ENCODE data around the gene TCP11. TPM values are rescaled to one million over a fixed set of nuclear protein-coding genes. Genes with fewer than 3 reads are reported as not detected.

Gene TCP11
- total and polyA plus RNA-seq, 4 donors = 0.05 to 0.19 TPM; not detected in 2

- no peak overlapping the region for H3K9ac ChIP-seq (ENCODE audit: low read depth in 1 of 2, low read length in 2 of 2)
- H3K27ac ChIP-seq (ENCODE audit: low read depth in 1 of 2, low read length in 2 of 2) = no peak overlapping the region
- peaks cover 0 to 41% (median 11%) of the 10 kb centered on the region in 4 donors for H3K36me3 ChIP-seq (ENCODE audit: control insufficient read depth in 4 of 4, insufficient read depth in 3 of 4, low read depth in 1 of 4, low read length in 3 of 4)
- H3K4me3 ChIP-seq (ENCODE audit: low read depth in 1 of 3, low read length in 3 of 3) = no peak overlapping the region
- DNase-seq (ENCODE audit: low spot score) = no peak
- no peaks in the 10 kb centered on the region for H3K27me3 ChIP-seq (ENCODE audit: control insufficient read depth in 4 of 4, insufficient read depth in 4 of 4, low read length in 3 of 4)
- H3K9me3 ChIP-seq (ENCODE audit: control insufficient read depth in 4 of 4, low read length in 3 of 4) = no peaks in the 10 kb centered on the region
- 96% methylated on average over 2 of the region's 2 CpGs for WGBS
- no peaks in the 10 kb centered on the region for H3K4me1 ChIP-seq (ENCODE audit: control insufficient read depth in 4 of 4, insufficient read depth in 4 of 4, low read length in 3 of 4)
- TF ChIP-seq YY1 (IDR thresholded peaks at IDR 0.05) = no peak
- TF ChIP-seq, protein P1, sequence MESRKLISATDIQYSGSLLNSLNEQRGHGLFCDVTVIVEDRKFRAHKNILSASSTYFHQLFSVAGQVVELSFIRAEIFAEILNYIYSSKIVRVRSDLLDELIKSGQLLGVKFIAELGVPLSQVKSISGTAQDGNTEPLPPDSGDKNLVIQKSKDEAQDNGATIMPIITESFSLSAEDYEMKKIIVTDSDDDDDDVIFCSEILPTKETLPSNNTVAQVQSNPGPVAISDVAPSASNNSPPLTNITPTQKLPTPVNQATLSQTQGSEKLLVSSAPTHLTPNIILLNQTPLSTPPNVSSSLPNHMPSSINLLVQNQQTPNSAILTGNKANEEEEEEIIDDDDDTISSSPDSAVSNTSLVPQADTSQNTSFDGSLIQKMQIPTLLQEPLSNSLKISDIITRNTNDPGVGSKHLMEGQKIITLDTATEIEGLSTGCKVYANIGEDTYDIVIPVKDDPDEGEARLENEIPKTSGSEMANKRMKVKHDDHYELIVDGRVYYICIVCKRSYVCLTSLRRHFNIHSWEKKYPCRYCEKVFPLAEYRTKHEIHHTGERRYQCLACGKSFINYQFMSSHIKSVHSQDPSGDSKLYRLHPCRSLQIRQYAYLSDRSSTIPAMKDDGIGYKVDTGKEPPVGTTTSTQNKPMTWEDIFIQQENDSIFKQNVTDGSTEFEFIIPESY (IDR thresholded peaks at IDR 0.05) = no peak
- no peak for TF ChIP-seq SP1 (IDR thresholded peaks at IDR 0.05)
- no peak for TF ChIP-seq RXRA (IDR thresholded peaks at IDR 0.05)
- TF ChIP-seq HNF4A (conservative IDR thresholded peaks at IDR 0.05) = no peak
- no peak for TF ChIP-seq RAD21 (IDR thresholded peaks at IDR 0.05)
- TF ChIP-seq, protein P2, sequence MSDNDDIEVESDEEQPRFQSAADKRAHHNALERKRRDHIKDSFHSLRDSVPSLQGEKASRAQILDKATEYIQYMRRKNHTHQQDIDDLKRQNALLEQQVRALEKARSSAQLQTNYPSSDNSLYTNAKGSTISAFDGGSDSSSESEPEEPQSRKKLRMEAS (IDR thresholded peaks at IDR 0.05) = no peak
- no peak for TF ChIP-seq GABPA (IDR thresholded peaks at IDR 0.05 in 1 of 2, conservative IDR thresholded peaks at IDR 0.05 in 1 of 2)
- TF ChIP-seq TAF1 (conservative IDR thresholded peaks at IDR 0.05) = no peak
- no peak for TF ChIP-seq JUND (IDR thresholded peaks at IDR 0.05)
- no peak for TF ChIP-seq FOXA1 (IDR thresholded peaks at IDR 0.05)
- TF ChIP-seq, protein P3, sequence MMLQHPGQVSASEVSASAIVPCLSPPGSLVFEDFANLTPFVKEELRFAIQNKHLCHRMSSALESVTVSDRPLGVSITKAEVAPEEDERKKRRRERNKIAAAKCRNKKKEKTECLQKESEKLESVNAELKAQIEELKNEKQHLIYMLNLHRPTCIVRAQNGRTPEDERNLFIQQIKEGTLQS (IDR thresholded peaks at IDR 0.05) = no peak
- no peak for TF ChIP-seq FOXA2 (IDR thresholded peaks at IDR 0.05)
- TF ChIP-seq, protein P4, sequence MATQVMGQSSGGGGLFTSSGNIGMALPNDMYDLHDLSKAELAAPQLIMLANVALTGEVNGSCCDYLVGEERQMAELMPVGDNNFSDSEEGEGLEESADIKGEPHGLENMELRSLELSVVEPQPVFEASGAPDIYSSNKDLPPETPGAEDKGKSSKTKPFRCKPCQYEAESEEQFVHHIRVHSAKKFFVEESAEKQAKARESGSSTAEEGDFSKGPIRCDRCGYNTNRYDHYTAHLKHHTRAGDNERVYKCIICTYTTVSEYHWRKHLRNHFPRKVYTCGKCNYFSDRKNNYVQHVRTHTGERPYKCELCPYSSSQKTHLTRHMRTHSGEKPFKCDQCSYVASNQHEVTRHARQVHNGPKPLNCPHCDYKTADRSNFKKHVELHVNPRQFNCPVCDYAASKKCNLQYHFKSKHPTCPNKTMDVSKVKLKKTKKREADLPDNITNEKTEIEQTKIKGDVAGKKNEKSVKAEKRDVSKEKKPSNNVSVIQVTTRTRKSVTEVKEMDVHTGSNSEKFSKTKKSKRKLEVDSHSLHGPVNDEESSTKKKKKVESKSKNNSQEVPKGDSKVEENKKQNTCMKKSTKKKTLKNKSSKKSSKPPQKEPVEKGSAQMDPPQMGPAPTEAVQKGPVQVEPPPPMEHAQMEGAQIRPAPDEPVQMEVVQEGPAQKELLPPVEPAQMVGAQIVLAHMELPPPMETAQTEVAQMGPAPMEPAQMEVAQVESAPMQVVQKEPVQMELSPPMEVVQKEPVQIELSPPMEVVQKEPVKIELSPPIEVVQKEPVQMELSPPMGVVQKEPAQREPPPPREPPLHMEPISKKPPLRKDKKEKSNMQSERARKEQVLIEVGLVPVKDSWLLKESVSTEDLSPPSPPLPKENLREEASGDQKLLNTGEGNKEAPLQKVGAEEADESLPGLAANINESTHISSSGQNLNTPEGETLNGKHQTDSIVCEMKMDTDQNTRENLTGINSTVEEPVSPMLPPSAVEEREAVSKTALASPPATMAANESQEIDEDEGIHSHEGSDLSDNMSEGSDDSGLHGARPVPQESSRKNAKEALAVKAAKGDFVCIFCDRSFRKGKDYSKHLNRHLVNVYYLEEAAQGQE (IDR thresholded peaks at IDR 0.05) = no peak
- TF ChIP-seq NR2F2 (IDR thresholded peaks at IDR 0.05) = no peak
- TF ChIP-seq EGR1 (IDR thresholded peaks at IDR 0.05; ENCODE audit: low read depth in 2 of 2) = no peak
- no peak for TF ChIP-seq HNF4G (IDR thresholded peaks at IDR 0.05)
- TF ChIP-seq, protein P5, sequence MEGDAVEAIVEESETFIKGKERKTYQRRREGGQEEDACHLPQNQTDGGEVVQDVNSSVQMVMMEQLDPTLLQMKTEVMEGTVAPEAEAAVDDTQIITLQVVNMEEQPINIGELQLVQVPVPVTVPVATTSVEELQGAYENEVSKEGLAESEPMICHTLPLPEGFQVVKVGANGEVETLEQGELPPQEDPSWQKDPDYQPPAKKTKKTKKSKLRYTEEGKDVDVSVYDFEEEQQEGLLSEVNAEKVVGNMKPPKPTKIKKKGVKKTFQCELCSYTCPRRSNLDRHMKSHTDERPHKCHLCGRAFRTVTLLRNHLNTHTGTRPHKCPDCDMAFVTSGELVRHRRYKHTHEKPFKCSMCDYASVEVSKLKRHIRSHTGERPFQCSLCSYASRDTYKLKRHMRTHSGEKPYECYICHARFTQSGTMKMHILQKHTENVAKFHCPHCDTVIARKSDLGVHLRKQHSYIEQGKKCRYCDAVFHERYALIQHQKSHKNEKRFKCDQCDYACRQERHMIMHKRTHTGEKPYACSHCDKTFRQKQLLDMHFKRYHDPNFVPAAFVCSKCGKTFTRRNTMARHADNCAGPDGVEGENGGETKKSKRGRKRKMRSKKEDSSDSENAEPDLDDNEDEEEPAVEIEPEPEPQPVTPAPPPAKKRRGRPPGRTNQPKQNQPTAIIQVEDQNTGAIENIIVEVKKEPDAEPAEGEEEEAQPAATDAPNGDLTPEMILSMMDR (IDR thresholded peaks at IDR 0.05; ENCODE audit: low read depth, low read length, missing input control) = no peak
Measured at GRCh38 chr6:35069262-35069661, 71.9 kb downstream of the TCP11 start.
